SKM-1 treated with dmso at 0.1 percent for 144 hours (cell line): ENCODE results near the gene DYNC1LI2.
"Not testable (repeated sequence)": the region's sequence is repeated elsewhere in the genome, so short reads cannot be mapped to it uniquely, and the experiment has no call there.

ENCODE experiments used
- DNase-seq: peaks from one replicate; lab custom pipeline; 2025; ENCODE audit not compliant: unreplicated experiment; lab: John Stamatoyannopoulos, UW

The DYNC1LI2 gene

DNA sequence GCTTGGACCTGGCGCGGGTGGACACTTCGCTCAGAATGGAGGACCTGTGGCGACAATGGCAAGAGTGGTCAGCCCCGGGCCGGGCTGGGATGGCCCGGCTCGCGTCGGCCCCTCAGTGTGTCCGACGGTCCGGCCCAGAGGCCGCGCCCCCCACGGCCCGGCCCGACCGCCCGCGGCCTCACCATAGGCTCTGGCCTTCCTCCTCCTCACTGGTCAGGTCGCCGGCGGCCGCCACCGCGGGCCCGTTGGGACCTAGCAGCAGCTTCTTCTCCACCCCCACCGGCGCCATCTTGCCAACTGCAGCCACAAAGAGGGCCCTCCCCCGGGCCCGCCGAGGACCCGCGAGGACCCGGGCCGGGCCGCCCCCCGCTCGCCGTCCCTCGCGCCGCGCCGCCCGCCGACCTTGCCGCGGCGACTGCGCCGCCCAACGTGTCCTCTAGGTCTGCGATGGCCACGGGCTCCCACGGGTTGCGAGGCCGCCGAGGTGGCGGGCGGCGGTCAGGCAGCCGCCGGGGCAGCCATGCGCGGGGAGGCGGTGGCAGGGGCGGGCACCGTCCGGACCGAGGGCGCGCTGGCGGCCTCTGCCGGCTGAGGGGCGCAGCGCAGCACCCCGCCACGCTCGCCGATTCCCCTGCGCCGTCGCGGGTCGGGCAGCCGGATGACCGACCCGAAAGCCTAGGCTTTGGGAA is at the start of gene DYNC1LI2:
Gene DYNC1LI2, minus strand, starts transcription at position 307 of the 689 bp plus-strand sequence. Its CDS starts 18 bp downstream, at position 289.
- DNase-seq: peak; percentile 55

GRCh38 chr16:66800856-66801255 is 49.4 kb upstream of the DYNC1LI2 start:
- DNase-seq: no peak

GRCh38 chr16:66798161-66798560 is 46.8 kb upstream of the DYNC1LI2 start:
- no peak for DNase-seq

- not testable (repeated sequence) for DNase-seq
Measured at GRCh38 chr16:66793984-66794383, 42.6 kb upstream of the DYNC1LI2 start.

- DNase-seq: no peak
Measured at GRCh38 chr16:66790130-66790733, 38.8 kb upstream of the DYNC1LI2 start.

GRCh38 chr16:66787427-66787826 is 36.0 kb upstream of the DYNC1LI2 start:
- DNase-seq: no peak

GRCh38 chr16:66786551-66786950 is 35.1 kb upstream of the DYNC1LI2 start:
- no peak for DNase-seq

DNA sequence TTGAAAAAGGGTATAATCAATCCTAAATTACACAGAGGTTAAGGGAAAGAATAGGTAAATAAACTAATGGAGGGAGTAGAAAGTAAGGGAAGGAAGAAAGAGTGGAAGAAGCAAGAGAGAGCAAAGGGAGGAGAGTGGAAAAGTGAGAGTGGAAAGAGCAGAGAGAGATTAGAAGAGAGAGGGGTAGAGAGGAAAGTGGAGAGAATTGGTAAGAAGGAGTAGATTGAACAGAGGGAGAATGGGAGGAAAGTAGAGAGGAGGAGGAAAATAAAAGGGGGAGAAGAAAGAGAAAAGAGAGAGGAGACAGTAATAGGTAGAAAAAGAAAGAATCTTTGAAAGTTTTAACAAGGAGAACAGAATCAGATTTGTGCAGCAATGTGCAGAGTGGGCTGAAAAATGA is 25.0 kb upstream of the DYNC1LI2 start:
- DNase-seq: no peak

- DNase-seq: no peak
Measured at GRCh38 chr16:66774981-66775380, 23.6 kb upstream of the DYNC1LI2 start.

DNA sequence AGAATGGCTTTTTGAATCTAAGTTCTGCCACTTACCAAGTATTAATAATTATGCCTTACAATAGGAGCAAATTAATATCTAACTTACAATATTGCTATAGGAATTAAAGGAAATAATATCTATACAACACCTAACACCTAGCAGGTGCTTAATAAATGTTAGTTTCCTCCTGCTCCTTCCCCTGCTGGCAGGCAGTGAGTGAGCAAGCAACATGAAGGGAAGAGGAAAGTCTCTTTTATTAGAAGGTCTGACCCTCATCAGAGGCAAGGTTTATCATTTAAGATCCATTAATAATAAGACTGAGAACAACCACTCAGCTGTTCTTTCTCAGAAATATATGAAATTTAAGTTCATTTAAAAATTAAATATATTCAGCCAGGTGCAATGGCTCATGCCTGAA is 6.7 kb upstream of the DYNC1LI2 start:
- no peak for DNase-seq

GRCh38 chr16:66754819-66755218 is 3.4 kb upstream of the DYNC1LI2 start:
- DNase-seq: no peak

DNA sequence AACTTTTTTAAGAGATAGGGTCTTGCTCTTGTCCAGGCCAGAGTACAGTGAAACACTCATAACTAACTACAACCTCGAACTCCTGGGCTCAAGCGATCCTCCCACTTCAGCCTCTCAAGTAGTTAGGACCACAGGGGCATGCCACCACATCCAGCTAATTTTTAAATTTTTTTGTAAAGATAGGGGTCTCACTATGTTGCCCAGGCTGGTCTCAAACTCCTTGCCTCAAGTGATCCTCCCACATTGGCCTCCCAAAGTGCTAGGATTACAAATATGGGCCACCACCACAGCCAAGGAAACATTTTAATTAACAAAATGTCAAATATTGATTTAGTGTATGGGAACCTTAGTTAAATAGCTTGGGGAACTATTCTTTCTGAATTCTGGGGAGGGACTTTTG is 2.8 kb upstream of the DYNC1LI2 start:
- DNase-seq: no peak

- DNase-seq: no peak
Measured at GRCh38 chr16:66752958-66753357, 1.5 kb upstream of the DYNC1LI2 start.

GRCh38 chr16:66752379-66752778 is 970 bp upstream of the DYNC1LI2 start:
- DNase-seq: no peak

GRCh38 chr16:66751992-66752322 is 548 bp upstream of the DYNC1LI2 start:
- no peak for DNase-seq

DNA sequence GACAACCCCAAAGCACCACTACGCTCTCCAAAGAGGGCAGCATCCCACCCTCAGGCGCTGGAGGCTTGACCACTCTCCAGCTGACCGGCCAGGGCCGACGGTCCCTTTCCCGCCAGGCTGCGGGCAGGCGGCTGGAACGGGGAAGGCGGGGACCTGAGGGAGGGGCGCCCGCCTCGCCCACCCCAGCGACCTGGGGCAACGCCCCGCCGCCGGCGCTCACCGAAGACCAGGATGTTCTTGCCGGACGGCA is 431 bp downstream of the DYNC1LI2 start:
- no peak for DNase-seq

DNA sequence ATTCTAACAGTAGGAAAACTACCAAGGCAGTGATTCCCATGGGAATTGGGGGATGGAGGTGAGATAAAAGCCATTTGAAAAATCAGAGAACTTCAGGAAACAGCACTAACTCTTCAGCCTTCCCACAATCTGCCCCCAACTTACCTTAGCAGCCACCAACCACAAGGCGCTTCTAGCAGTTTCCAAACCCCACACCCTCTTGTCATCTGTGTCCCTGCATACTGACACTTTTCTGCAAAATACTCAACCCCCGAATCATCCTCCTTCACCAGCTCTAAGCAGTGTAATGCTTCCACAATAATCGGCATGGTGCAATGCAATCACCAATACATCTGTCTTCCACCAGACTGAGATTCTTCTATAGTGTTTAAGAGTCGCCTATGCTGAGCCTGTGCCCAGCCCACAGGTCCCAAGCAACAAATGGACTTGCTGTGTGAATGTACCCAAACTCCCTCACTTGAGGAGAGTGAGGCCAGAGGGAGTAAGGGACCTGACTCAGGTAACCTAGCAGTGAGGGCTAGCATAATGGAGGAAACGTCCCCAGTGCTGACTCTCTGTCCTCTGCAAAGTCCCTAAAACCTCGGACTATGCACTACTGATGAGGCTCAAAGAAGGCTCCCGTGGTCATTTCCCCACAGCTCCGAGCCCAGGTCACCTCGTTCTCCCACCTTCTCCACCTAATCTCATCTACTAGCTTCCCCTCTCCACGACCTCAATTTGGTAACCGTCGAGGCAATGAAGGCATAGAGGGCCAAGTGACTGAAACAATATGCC is 943 bp downstream of the DYNC1LI2 start:
- DNase-seq: no peak

DNA sequence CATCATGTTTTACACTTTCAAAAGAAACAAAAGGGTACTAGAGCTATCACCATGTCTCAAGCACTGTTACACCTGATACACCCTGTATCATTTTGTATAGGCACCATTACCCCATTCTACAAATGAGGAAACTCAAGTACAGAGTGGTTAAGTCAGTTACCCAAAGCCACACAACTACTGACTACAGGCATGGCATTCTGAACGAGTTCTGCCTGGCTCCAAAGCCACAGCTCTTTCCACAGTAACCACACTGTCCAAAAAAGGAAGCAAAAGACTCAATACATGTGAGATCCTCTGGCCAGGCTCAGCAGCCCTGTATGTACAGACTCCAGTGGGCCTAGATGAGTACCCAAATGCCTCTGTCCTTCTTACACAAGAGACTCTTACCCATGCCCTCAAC is 4.7 kb downstream of the DYNC1LI2 start:
- DNase-seq: peak; percentile 98

DNA sequence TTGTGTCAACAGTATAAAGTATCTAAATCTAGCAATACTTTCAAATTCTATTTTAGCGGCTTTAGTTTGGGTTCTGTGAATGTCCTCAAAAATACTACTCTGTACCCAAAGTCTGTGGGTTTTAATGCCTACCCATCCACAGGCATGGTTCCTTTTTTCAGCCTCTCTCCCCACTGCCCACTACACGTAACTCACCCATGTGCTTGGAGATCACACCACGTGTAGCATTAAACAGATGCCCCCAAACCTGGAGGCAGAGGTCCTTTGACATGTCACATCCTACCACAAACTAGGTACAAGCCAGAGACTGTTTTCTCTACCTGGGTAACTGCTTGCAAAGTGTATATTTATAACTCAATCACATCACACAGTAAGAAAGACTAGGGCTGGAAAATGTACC is 5.4 kb downstream of the DYNC1LI2 start:
- no peak for DNase-seq

- DNase-seq: no peak
Measured at GRCh38 chr16:66741950-66742808, 9.2 kb downstream of the DYNC1LI2 start.

- DNase-seq: no peak
Measured at GRCh38 chr16:66741169-66741900, 10.1 kb downstream of the DYNC1LI2 start.
